Measurements from ENCODE around the gene ICAM5.

ICAM5 gene

GRCh38 chr19:10292206-10292788 is 2.5 kb downstream of the ICAM5 start:
- DNase-seq (ENCODE audit: low spot score), result peak; percentile 79

GRCh38 chr19:10292789-10293636 is 3.3 kb downstream of the ICAM5 start:
- DNase-seq (ENCODE audit: low spot score), result no peak

GRCh38 chr19:10293637-10294367 is 4.0 kb downstream of the ICAM5 start:
- no peak for DNase-seq (ENCODE audit: low spot score)

GRCh38 chr19:10294368-10294697 is 4.6 kb downstream of the ICAM5 start:
- DNase-seq (ENCODE audit: low spot score), result no peak

- no peak for DNase-seq (ENCODE audit: low spot score)
Observed at GRCh38 chr19:10295305-10295846, 5.6 kb downstream of the ICAM5 start.

- DNase-seq (ENCODE audit: low spot score), result no peak
Observed at GRCh38 chr19:10295847-10296591, 6.3 kb downstream of the ICAM5 start.

- no peak for DNase-seq (ENCODE audit: low spot score)
Observed at GRCh38 chr19:10299545-10300458, 10.1 kb downstream of the ICAM5 start.

- DNase-seq (ENCODE audit: low spot score), result no peak
Observed at GRCh38 chr19:10305139-10305806, 15.5 kb downstream of the ICAM5 start.

- DNase-seq (ENCODE audit: low spot score), result no peak
Observed at GRCh38 chr19:10306327-10306726, 16.6 kb downstream of the ICAM5 start.

GRCh38 chr19:10309423-10309822 is 19.7 kb downstream of the ICAM5 start, which contains the start of gene ZGLP1:
TSS of gene ZGLP1 (minus strand) at chr19:10309815.
- no peak for DNase-seq (ENCODE audit: low spot score)

GRCh38 chr19:10315335-10316214 is 25.8 kb downstream of the ICAM5 start, which contains the start of gene FDX2:
TSS of gene FDX2 (minus strand) at chr19:10316015. CDS start at chr19:10315996, 19 bp downstream.
- DNase-seq (ENCODE audit: low spot score), result peak; percentile 92

GRCh38 chr19:10316229-10317044 is 26.7 kb downstream of the ICAM5 start:
- no peak for DNase-seq (ENCODE audit: low spot score)

GRCh38 chr19:10317045-10317856 is 27.5 kb downstream of the ICAM5 start:
- DNase-seq (ENCODE audit: low spot score), result no peak

- DNase-seq (ENCODE audit: low spot score), result no peak
Observed at GRCh38 chr19:10317857-10318462, 28.2 kb downstream of the ICAM5 start.

- no peak for DNase-seq (ENCODE audit: low spot score)
Observed at GRCh38 chr19:10318807-10319682, 29.3 kb downstream of the ICAM5 start.

All from activated CD4-positive, alpha-beta T cell treated with anti-CD3 and anti-CD28 coated beads, Interleukin-2, Interleukin-4, amounts not matched to agents 100 ng/mL and 50 ng/mL, durations not matched to agents 16 hours and 8 hours (primary cell).